NCI-H187 (cell line): ENCODE data around the gene KCNT1.

Experiments
- DNase-seq, 2 experiments: peaks; one replicate each; lab custom pipeline; 2025; lab: John Stamatoyannopoulos, UW

Gene KCNT1

GRCh38 chr9:135802876-135803419 lies 101.0 kb downstream of the KCNT1 start:
- DNase-seq = no peak

GRCh38 chr9:135803441-135803840 lies 101.5 kb downstream of the KCNT1 start:
- DNase-seq = no peak

DNA sequence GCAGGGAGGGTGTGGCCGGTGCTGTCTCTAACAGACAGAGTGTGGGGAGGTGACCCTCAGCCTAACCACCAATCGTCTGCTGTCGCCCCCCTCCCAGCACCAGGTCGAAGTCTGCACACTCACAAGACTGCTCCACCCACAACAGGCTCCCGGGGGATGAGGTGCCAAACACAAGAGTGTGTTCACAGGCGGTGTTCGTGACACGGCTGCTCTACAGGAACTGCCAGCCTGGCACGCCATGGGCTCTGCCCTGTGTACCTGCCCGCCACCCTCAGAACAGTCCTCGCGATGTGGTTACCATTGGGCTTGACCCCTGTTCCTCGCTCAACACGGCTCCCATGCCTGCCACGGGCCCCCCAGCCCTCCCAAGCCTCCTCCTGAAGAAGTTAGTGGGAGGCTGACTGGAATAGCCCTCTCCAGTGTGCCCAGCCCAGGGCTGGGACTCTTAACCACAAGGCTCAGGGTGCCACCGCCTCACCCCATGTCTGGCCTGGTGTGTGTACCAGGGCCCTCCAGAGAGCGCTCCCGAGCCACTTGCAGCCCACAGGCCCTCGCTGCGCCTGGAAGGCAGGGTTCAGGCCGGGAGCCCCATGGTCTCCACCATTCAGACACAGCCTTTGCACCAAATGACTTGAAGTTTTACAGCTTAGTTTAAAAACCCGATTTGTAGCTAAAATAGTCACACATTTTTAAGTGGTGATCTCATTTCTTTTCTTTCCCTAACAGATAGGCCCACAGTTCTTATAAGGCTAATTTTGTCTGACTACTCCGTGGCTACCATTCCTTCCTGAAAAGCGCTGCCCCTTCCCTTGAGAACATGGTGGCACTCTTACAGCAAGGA lies 102.8 kb downstream of the KCNT1 start:
- DNase-seq = no peak

- no peak for DNase-seq
Measured at GRCh38 chr9:135805422-135806022, 103.5 kb downstream of the KCNT1 start.

DNA sequence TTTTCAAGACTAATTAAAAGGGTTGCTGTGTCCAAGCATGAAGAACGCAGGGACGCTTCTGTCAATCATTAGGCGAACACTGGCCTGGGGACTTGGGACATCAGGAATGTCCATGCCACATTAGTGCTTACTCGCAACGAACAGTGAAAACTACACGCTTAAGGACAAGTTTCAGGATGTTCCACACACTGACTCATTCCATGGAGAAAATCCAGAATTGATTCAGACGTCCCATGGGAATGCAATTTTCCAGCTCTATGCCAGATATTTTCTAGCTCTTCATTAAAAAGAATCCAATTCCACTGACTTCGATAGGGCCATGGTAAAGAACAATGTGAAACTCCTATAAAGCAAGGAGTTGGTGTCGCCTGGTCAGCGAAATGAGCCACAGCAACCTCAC lies 107.2 kb downstream of the KCNT1 start:
- DNase-seq = no peak

GRCh38 chr9:135810806-135811575 lies 109.0 kb downstream of the KCNT1 start:
- no peak for DNase-seq

GRCh38 chr9:135811801-135812200 lies 109.8 kb downstream of the KCNT1 start:
- DNase-seq = no peak

GRCh38 chr9:135812961-135813360 lies 111.0 kb downstream of the KCNT1 start:
- no peak for DNase-seq

DNA sequence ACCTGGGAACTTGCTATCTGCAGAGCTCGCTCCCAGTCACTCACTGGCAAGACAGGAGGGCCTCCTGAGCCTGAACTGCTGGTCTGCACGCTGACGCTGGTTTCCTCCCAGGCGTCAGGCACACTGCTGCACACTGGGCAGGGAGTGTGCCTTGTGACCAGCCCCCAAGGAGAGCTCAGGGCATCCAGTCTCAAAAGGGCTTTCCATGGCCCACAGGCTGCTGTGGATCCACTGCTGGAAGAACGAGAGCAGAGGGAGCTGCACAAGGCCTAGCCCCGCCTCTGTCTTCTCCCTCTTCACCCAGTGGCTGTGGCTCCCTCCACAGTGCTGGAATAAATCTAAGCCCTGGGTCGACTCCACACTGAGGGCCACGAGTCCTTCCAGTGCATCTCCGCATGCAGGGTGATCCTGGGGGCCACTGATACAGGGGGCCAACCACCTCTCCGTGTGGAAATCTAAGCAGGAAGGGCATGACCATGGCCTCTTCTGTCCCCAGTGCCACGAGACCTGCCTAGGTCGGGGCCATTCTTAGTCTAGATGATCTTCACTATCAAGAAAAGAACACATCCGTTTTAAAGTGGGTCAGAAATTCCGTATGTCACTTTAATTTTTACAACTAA lies 111.8 kb downstream of the KCNT1 start:
- DNase-seq = no peak

DNA sequence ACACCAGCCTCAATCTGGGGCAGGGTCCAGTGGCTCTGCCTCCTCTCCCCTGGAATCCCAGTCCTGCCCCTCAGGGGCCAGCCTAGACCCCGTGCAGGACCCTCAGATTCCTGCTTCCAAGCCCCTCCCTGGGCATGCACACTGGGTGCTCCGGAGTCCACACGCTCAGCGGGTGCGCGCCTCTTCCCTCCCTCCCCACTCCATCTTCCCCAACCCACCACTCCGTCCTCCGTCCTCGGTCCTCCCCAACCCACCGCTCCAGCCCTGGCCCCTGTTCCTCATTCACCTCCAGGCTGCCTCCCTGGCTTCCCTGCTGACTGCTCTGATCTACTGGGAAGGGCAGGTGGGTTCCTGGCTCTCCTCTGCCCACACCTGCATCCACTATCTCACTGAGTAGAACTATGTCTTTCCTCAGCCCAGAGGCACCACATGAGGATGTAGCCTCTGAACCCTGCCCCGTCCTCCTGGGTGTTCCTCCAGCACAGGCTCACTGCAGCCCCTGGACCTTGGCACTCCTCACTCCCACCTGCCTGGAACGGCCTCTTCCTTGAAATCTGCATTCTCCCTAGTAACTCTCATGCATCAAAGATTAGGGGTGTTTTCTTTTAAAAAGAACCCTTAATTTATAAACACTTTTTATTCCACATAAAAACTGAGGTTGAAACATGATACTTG lies 112.6 kb downstream of the KCNT1 start:
- DNase-seq = no peak

DNA sequence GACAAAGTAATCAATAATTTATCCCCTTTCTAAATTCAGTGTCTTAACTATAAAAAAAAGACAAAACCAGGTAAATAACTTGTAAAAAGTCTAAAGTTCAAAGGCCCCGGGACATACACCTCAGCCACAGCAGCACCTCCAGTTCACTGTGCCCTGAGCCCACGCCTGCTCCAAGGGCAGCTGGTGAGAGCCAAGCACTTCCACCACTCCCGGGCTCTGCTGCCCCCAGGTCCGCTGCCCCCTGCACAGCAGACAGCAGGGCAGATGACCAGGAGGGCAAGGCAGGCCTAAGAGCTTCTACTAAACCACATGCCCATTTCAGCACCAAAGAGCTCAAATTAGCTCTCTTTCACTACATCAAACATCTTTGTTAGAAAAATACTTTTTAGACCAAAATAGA lies 113.4 kb downstream of the KCNT1 start:
- DNase-seq = no peak

- DNase-seq = no peak
Measured at GRCh38 chr9:135815830-135816650, 114.1 kb downstream of the KCNT1 start.

GRCh38 chr9:135816651-135816970 lies 114.6 kb downstream of the KCNT1 start:
- DNase-seq = no peak

DNA sequence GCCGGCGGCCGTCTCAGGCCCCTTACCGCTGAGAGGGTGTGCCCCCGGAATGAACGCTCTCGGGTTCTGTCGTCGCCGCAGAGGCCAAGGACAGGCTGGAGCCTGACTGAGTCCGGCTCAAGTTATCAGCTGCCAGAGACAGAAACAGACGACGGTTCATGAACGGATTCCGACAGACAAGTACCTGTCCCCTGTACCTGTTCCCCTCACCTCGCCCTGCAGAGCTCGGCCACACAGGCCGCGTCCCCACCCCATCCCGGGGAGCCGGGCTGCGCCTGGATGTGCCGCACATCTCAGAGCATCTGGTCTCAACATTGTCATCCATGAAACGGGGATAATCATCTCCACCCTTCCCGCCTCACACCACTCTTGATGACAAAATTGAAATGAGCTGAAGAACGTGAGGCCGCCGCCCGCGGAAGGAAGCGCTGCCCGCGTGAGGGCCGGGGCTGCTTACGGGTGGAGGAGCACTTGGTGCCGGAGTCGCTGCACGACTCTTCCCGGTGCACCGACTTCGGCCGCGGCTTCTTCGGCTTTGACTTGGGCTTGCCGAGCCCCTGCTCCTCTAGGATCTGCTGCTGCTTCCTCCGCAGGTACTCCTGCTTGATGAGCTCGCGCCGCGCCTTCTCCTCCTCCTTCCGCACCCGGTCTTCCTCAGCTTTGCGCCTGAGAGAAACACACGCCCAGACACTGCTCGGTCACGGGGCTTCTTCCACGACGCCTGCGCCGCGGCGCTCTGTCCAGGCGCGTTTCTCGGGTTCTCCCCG lies 116.1 kb downstream of the KCNT1 start:
- no peak for DNase-seq

- no peak for DNase-seq
Measured at GRCh38 chr9:135818718-135819475, 116.9 kb downstream of the KCNT1 start.

GRCh38 chr9:135819905-135820304 lies 117.9 kb downstream of the KCNT1 start:
- no peak for DNase-seq

GRCh38 chr9:135820661-135821060 lies 118.7 kb downstream of the KCNT1 start:
- no peak for DNase-seq

DNA sequence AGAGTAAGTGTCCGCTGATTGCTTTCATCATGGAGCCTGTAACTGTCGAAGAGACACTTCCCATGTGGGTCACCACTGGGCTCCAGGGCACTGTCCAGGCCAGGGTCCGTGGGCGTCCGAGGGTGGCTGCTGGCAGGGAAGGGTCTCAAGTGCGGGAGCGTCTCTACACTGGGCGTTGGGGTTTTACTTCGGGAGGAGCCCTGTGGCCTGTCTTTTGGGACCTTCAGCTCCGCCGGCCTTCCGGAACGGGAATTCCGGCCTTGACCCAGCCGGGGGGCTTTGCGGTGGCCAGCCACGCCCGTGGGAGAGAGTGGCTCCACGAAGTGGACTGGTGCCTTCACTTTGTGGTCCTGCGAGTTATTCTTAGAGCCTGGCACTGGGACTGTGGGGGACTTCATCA lies 119.1 kb downstream of the KCNT1 start:
- DNase-seq = no peak

DNA sequence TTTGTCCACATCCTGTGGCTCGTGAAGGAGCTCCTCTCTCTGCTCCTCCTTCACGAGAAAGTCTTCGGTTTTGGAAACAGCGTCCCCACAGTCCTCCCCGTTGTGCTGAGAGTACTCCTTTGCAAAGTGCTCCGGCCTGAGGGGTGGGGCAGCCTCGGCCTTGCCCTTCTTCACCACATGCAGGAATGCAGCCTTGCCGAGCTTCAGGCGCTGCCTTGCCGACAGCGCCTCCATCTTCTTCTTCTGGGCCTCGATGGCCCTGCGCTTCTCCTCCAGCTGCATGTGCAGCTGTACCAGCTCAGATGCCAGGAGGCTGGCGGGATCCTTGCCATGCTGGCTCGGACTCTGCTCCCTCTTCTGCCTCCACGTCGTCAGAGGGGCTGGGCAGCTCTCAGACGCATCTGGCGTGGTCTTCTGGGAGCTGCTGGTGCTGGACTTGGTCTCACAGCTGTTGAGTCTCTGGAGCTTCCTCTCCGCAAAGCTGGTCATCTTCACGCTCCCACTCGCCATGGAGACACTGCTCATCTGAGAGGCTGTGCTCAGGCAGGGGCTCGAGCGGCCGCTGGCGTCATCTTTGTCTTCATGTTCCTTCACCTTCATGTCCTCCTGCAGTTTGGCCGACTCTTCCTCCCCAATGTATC lies 119.9 kb downstream of the KCNT1 start:
- DNase-seq = no peak
